Omental fat pad (tissue), 4 donors: ENCODE measurements around the gene RAB3GAP2. TPM values are rescaled to one million over a fixed set of nuclear protein-coding genes. Genes with fewer than 3 reads are reported as not detected.
"Not testable (repeated sequence)": the region's sequence is repeated elsewhere in the genome, so short reads cannot be mapped to it uniquely, and the experiment has no call there.

Experiments used
- ATAC-seq: fragments of 150-250 bp; one replicate; pipeline ENCODE4 v1.9.1; 2016; ENCODE audit warnings: mild to moderate bottlenecking, moderate library complexity; ENCODE audit not compliant: low FRiP score
- DNase-seq: peaks from one replicate; pipeline ENCODE4 v3.0.0-alpha.2; 2019; ENCODE audit warnings: low spot score
- CTCF ChIP-seq, 3 donors: fragments of 450-650 bp; IDR thresholded peaks; one replicate each; pipeline ENCODE4 v1.5.1; 2016 to 2017; ENCODE audit warnings: antibody characterized with exemption in 3 of 3, mild to moderate bottlenecking in 3 of 3, moderate library complexity in 2 of 3
- total RNA-seq, 4 donors: library from RNA; depleted of rRNA; stranded (reverse); fragments of >200 nt; gene quantifications; one replicate each; pipeline ENCODE4 v1.1.0, GENCODE V29; 2016

Gene RAB3GAP2
- total RNA-seq, 4 donors from 2014 or later, result 22.0 to 37.0 (median 30.4) TPM

GRCh38 chr1:220239213-220239612 lies 33.0 kb downstream of the RAB3GAP2 start:
- DNase-seq (no peak), ATAC-seq (no peak)
- no peak for TF ChIP-seq CTCF (IDR thresholded peaks at IDR 0.05)

- not testable (repeated sequence) for DNase-seq, ATAC-seq
Observed at GRCh38 chr1:220236278-220236677, 36.0 kb downstream of the RAB3GAP2 start.

GRCh38 chr1:220235462-220235861 lies 36.8 kb downstream of the RAB3GAP2 start:
- no peak for DNase-seq
- TF ChIP-seq CTCF (IDR thresholded peaks at IDR 0.05), result no peak
- no peak for ATAC-seq

- no peak for TF ChIP-seq CTCF (IDR thresholded peaks at IDR 0.05)
- DNase-seq (no peak), ATAC-seq (no peak)
Observed at GRCh38 chr1:220233927-220234326, 38.3 kb downstream of the RAB3GAP2 start.

- no peak for DNase-seq
- ATAC-seq, result peak; percentile 55
- TF ChIP-seq CTCF (IDR thresholded peaks at IDR 0.05), result no peak
Observed at GRCh38 chr1:220229771-220230170, 42.5 kb downstream of the RAB3GAP2 start.

- TF ChIP-seq CTCF (IDR thresholded peaks at IDR 0.05), result no peak
- DNase-seq (no peak), ATAC-seq (no peak)
Observed at GRCh38 chr1:220227393-220227792, 44.9 kb downstream of the RAB3GAP2 start.

GRCh38 chr1:220226752-220227151 lies 45.5 kb downstream of the RAB3GAP2 start:
- no peak for DNase-seq
- ATAC-seq, result no peak
- TF ChIP-seq CTCF (IDR thresholded peaks at IDR 0.05), result no peak

- no peak for ATAC-seq
- TF ChIP-seq CTCF (IDR thresholded peaks at IDR 0.05), result no peak
- no peak for DNase-seq
Observed at GRCh38 chr1:220225957-220226356, 46.3 kb downstream of the RAB3GAP2 start.
